HepG2 (cell line): ENCODE measurements around the gene DIAPH1. TPM values are rescaled to one million over a fixed set of nuclear protein-coding genes. Genes with fewer than 3 reads are reported as not detected.
A peak's percentile ranks its signal among the peaks of the same experiment; 100 is the strongest.

Experiments
- ATAC-seq: fragments of 200-7000 bp; cut with Tn5 transposase; 3 replicates; pipeline ENCODE4 v1.9.1; 2020; ENCODE audit warnings: mild to moderate bottlenecking, moderate library complexity
- BruUV-seq: library from RNA; stranded (reverse); fragments of 400-500 nt; replicated peaks from 2 replicates; lab custom pipeline; 2021; lab: Mats Ljungman, UMichigan
- CTCF ChIA-PET: fragments of 300-600 bp; formaldehyde crosslinking; extraction: SDS; loops from one replicate; lab custom pipeline; 2021; ENCODE audit warnings: low total read pairs, inconsistent platforms, low intra/inter-chr PET ratio; lab: Yijun Ruan, JAX
- POLR2A ChIA-PET: fragments of 350-600 bp; sonication (Branson Sonifier 250); formaldehyde crosslinking; loops from one replicate; lab custom pipeline; 2020; ENCODE audit warnings: antibody characterized with exemption, inconsistent platforms; lab: Yijun Ruan, JAX
- DNase-seq: peaks from one replicate; pipeline ENCODE4 v3.0.0-alpha.2; 2015; ENCODE audit warnings: low spot score
- FAIRE-seq: peaks from 3 replicates; lab custom pipeline; 2011; peaks lifted over from hg19 to GRCh38; lab: Jason Lieb, UNC
- H2AFZ ChIP-seq: one replicate; pipeline ENCODE4 v1.6.1; 2011; ENCODE audit warnings: low read length, inconsistent platforms
- H3K27ac ChIP-seq: fragments of 300-600 bp; 3 replicates; pipeline ENCODE4 v1.8.0; 2011; ENCODE audit warnings: mixed run types, mild to moderate bottlenecking, mixed read lengths, low read length, inconsistent platforms; ENCODE audit not compliant: insufficient read depth; ENCODE audit errors: extremely low read length
- H3K27me3 ChIP-seq, 2 experiments: fragments of 200-600 bp in 1 of 2; 2 replicates in 1 of 2; 3 replicates in 1 of 2; pipeline versions ENCODE4 v1.6.0 to v1.8.0; 2011; ENCODE audit warnings: low read length in 2 of 2, mild to moderate bottlenecking in 2 of 2, moderate library complexity in 2 of 2, inconsistent platforms in 1 of 2; ENCODE audit not compliant: insufficient read depth in 2 of 2, control insufficient read depth in 1 of 2
- H3K36me3 ChIP-seq, 2 experiments: fragments of 200-600 bp in 1 of 2; replicated peaks in 1 of 2; 2 replicates in 1 of 2; 3 replicates in 1 of 2; pipeline versions ENCODE4 v1.5.1 to v1.8.0; 2011; ENCODE audit warnings: low read length in 2 of 2, inconsistent platforms in 1 of 2; ENCODE audit not compliant: insufficient read depth in 2 of 2, control insufficient read depth in 1 of 2
- H3K4me1 ChIP-seq: 2 replicates; pipeline ENCODE4 v1.5.1; 2012; ENCODE audit warnings: low read length, inconsistent platforms; ENCODE audit not compliant: insufficient read depth
- H3K4me2 ChIP-seq: 2 replicates; pipeline ENCODE4 v1.6.0; 2011; ENCODE audit warnings: low read depth, low read length, inconsistent platforms
- H3K4me3 ChIP-seq, 3 experiments: fragments of 200-600 bp in 1 of 3; sonication (generic), shearing (Covaris generic) in 1 of 3; replicated peaks in 1 of 3; 2 replicates each; pipeline ENCODE4 v1.5.1; 2011 to 2016; ENCODE audit warnings: low read length in 3 of 3, inconsistent platforms in 2 of 3, low read depth in 2 of 3, mild to moderate bottlenecking in 2 of 3, control low read depth in 1 of 3, mixed read lengths in 1 of 3; ENCODE audit not compliant: insufficient read depth in 1 of 3
- H3K79me2 ChIP-seq: one replicate; pipeline ENCODE4 v1.6.1; 2011; ENCODE audit warnings: low read length, inconsistent platforms; ENCODE audit not compliant: insufficient read depth
- H3K9ac ChIP-seq: 2 replicates; pipeline ENCODE4 v1.6.0; 2011; ENCODE audit warnings: mild to moderate bottlenecking, low read depth, low read length, inconsistent platforms; ENCODE audit not compliant: insufficient read depth
- H3K9me3 ChIP-seq: 2 replicates; pipeline ENCODE4 v1.5.1; 2012; ENCODE audit warnings: mild to moderate bottlenecking, low read length
- H4K20me1 ChIP-seq: 2 replicates; pipeline ENCODE4 v1.6.0; 2011; ENCODE audit warnings: inconsistent platforms, mild to moderate bottlenecking, low read length, moderate library complexity; ENCODE audit not compliant: insufficient read depth
- NCOA1 ChIP-seq: sonication (generic); formaldehyde crosslinking; IDR thresholded peaks from 2 replicates; pipeline ENCODE4 v1.9.0; 2021; ENCODE audit warnings: missing genetic modification reagents
- SETDB1 ChIP-seq: sonication (generic); formaldehyde crosslinking; IDR thresholded peaks from 2 replicates; pipeline ENCODE4 v1.5.1; 2020; ENCODE audit warnings: missing genetic modification reagents, mild to moderate bottlenecking, borderline replicate concordance
- STAG1 ChIP-seq: sonication (generic); formaldehyde crosslinking; IDR thresholded peaks from 2 replicates; pipeline ENCODE4 v1.4.0; 2020; ENCODE audit warnings: missing genetic modification reagents
- ZNF687 ChIP-seq: sonication (generic); formaldehyde crosslinking; IDR thresholded peaks from 2 replicates; pipeline ENCODE4 v1.5.1; 2020; ENCODE audit warnings: mild to moderate bottlenecking, missing genetic modification reagents, moderate library complexity
- WGBS: methylation state at CpG from one replicate; pipeline ENCODE4 v1.1.6; 2017; ENCODE audit warnings: low lambda C conversion rate; 5-methylcytosine and 5-hydroxymethylcytosine counted together
- in situ Hi-C: cut with HindIII; loops from 2 replicates; pipeline ENCODE4 v1.10.0; 2017; ENCODE audit warnings: low pct_unique_long_range_greater_than_20kb; ENCODE audit not compliant: extremely low pct_ligation_motif_present
- intact Hi-C: fragments of 100-400 bp; cut with micrococcal nuclease; formaldehyde crosslinking; loops from one replicate; pipeline ENCODE4 v1.10.0; 2022; ENCODE audit not compliant: unreplicated experiment
- polyA plus RNA-seq, 8 experiments: library from polyadenylated mRNA; depleted of rRNA in 3 of 8; stranded (reverse) in 7 of 8; unstranded in 1 of 8; fragments of >200 nt; fragmentation: Illumina TruSeq in 4 of 8; extraction: Trizol in 4 of 8; gene quantifications; 2 replicates each; pipeline versions ENCODE4 v1.2.1 to v1.2.3, GENCODE V29; 2011 to 2016; ENCODE audit warnings: low read depth in 4 of 8, missing spikeins in 1 of 8, mixed read lengths in 1 of 8; ENCODE audit not compliant: insufficient read depth in 1 of 8
- small RNA-seq, 3 experiments: library from RNA; depleted of rRNA; stranded (forward); fragments of <200 nt; gene quantifications; one replicate each; pipeline ENCODE3, GENCODE V24; 2012; ENCODE audit warnings: low read depth in 2 of 3, low replicate concordance in 1 of 3; ENCODE audit not compliant: insufficient read length in 3 of 3, insufficient read depth in 2 of 3
- total RNA-seq, 5 experiments: library from RNA; depleted of rRNA; stranded (reverse); fragments of >200 nt; fragmentation: Illumina TruSeq; extraction: Trizol; gene quantifications; 2 replicates each; pipeline ENCODE4 v1.2.3, GENCODE V29; 2016; ENCODE audit warnings: low read depth in 1 of 5

DIAPH1 gene
- total and polyA plus RNA-seq, 2 of the 13 experiments (the other 11 are each of a cell fraction or from before 2014, with no cell fraction given), result 25.1 to 33.9 TPM

DNA sequence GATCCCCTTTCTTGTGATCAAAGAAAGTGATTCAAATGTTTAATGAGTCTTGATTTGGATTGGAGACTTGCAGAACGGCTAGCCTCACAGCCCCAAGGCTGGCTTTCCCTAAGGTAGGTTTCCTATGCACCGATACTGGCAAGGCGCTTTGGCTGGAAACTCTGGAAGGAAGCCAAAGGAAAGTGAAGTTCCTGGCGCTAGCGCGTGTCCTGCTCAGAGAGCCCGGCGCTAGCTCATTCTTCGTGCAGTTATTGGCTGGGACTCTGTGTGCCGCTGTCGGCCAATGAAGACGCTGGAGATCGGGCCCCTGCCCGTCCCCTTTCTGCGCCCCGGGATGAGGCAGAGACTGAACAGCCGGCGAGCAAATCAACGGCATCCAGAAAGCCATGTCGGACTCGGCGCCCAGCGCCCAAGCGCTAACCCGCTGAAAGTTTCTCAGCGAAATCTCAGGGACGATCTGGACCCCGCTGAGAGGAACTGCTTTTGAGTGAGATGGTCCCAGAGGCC lies 143.1 kb downstream of the DIAPH1 start, which contains the start of gene PCDHGC3 (continued):
- peak; percentile 40; the same call in 1 of the 2 replicates for TF ChIP-seq ZNF687
- peak; percentile 20 for TF ChIP-seq STAG1 (CRISPR knock-in tag)

GRCh38 chr5:141465351-141465750 lies 153.4 kb downstream of the DIAPH1 start:
- H4K20me1 ChIP-seq, result no peaks in the 10 kb centered on the region
- H3K27me3 ChIP-seq, result no peaks in the 10 kb centered on the region; a peak in 1 of 5 replicates
- H3K4me2 ChIP-seq, result no peak overlapping the region
- H2AFZ ChIP-seq, result no peak overlapping the region
- intact Hi-C loops, result no loop called here
- no peaks in the 10 kb centered on the region for H3K79me2 ChIP-seq
- ChIA-PET CTCF (no interaction called here), POLR2A (no interaction called here)
- no peak for FAIRE-seq
- H3K36me3 ChIP-seq, result no peaks in the 10 kb centered on the region
- ATAC-seq, result no peak
- no peak overlapping the region for H3K4me3 ChIP-seq
- in situ Hi-C loops, result no loop called here
- TF ChIP-seq SETDB1 (CRISPR knock-in tag) (no peak), NCOA1 (CRISPR knock-in tag) (no peak)
- no TSS peak for BruUV-seq
- no peaks in the 10 kb centered on the region for H3K4me1 ChIP-seq
- no peak for DNase-seq
- no peaks in the 10 kb centered on the region for H3K9me3 ChIP-seq
- no peak overlapping the region for H3K27ac ChIP-seq
- 61% methylated on average over 3 of the region's 3 CpGs for WGBS
- H3K9ac ChIP-seq, result no peak overlapping the region

Small RNA genes within 50 kb of the gene (small RNA-seq; reads per million reads assigned to genes)
- gene RPS27AP10, result 0 reads per million in 3 experiments

Other genes starting within 250 kb of the DIAPH1 start
- 0.13 and 0.40 TPM in 2 replicates for gene PCDHGB3, start 248.8 kb downstream of the DIAPH1 start, total RNA-seq (2016; rRNA removed; fragmentation: Illumina TruSeq; extraction: Trizol)
- 0.44 and 0.67 TPM in 2 replicates for gene PCDHGB3, start 248.8 kb downstream of the DIAPH1 start, polyA plus RNA-seq (2011; rRNA removed)
- 0.13 and 0.33 TPM in 2 replicates for gene PCDHGA6, start 245.1 kb downstream of the DIAPH1 start, total RNA-seq (2016; rRNA removed; fragmentation: Illumina TruSeq; extraction: Trizol)
- 0.51 and 0.54 TPM in 2 replicates for gene PCDHGA6, start 245.1 kb downstream of the DIAPH1 start, polyA plus RNA-seq (2011; rRNA removed)
- gene PCDHGA7, start 236.3 kb downstream of the DIAPH1 start, total RNA-seq (2016; rRNA removed; fragmentation: Illumina TruSeq; extraction: Trizol), result 0.17 and 0.31 TPM in 2 replicates
- gene PCDHGA7, start 236.3 kb downstream of the DIAPH1 start, polyA plus RNA-seq (2011; rRNA removed), result 0.11 and 0.13 TPM in 2 replicates
- gene PCDHGB4, start 231.3 kb downstream of the DIAPH1 start, total RNA-seq (2016; rRNA removed; fragmentation: Illumina TruSeq; extraction: Trizol), result 1.7 and 3.3 TPM in 2 replicates
- 1.7 and 2.1 TPM in 2 replicates for gene PCDHGB4, start 231.3 kb downstream of the DIAPH1 start, polyA plus RNA-seq (2011; rRNA removed)
- gene PCDHGA8, start 226.4 kb downstream of the DIAPH1 start, total RNA-seq (2016; rRNA removed; fragmentation: Illumina TruSeq; extraction: Trizol), result 0.08 and 0.29 TPM in 2 replicates
- 0.04 and 0.05 TPM in 2 replicates for gene PCDHGA8, start 226.4 kb downstream of the DIAPH1 start, polyA plus RNA-seq (2011; rRNA removed)
- 0.44 TPM in 1 of 2 replicates, not detected in the other for gene PCDHGB5, start 221.1 kb downstream of the DIAPH1 start, total RNA-seq (2016; rRNA removed; fragmentation: Illumina TruSeq; extraction: Trizol)
- 0.08 and 0.13 TPM in 2 replicates for gene PCDHGB5, start 221.1 kb downstream of the DIAPH1 start, polyA plus RNA-seq (2011; rRNA removed)
- 0.38 TPM in 1 of 2 replicates, not detected in the other for gene PCDHGA9, start 216.2 kb downstream of the DIAPH1 start, total RNA-seq (2016; rRNA removed; fragmentation: Illumina TruSeq; extraction: Trizol)
- gene PCDHGA9, start 216.2 kb downstream of the DIAPH1 start, polyA plus RNA-seq (2011; rRNA removed), result 0.04 and 0.09 TPM in 2 replicates
- gene PCDHGB6, start 211.0 kb downstream of the DIAPH1 start, total RNA-seq (2016; rRNA removed; fragmentation: Illumina TruSeq; extraction: Trizol), result 0.20 TPM in 1 of 2 replicates, not detected in the other
- gene PCDHGB6, start 211.0 kb downstream of the DIAPH1 start, polyA plus RNA-seq (2011; rRNA removed), result 0.01 and 0.12 TPM in 2 replicates
- 0.06 and 0.18 TPM in 2 replicates for gene PCDHGA10, start 206.0 kb downstream of the DIAPH1 start, total RNA-seq (2016; rRNA removed; fragmentation: Illumina TruSeq; extraction: Trizol)
- 0.04 TPM in 2 replicates for gene PCDHGA10, start 206.0 kb downstream of the DIAPH1 start, polyA plus RNA-seq (2011; rRNA removed)
- gene PCDHGB7, start 201.3 kb downstream of the DIAPH1 start, total RNA-seq (2016; rRNA removed; fragmentation: Illumina TruSeq; extraction: Trizol), result 0.07 and 0.18 TPM in 2 replicates
- gene PCDHGB7, start 201.3 kb downstream of the DIAPH1 start, polyA plus RNA-seq (2011; rRNA removed), result 0.08 and 0.10 TPM in 2 replicates
- gene PCDHGA11, start 197.9 kb downstream of the DIAPH1 start, total RNA-seq (2016; rRNA removed; fragmentation: Illumina TruSeq; extraction: Trizol), result 0.24 TPM in 1 of 2 replicates, not detected in the other
- 0.04 and 0.05 TPM in 2 replicates for gene PCDHGA11, start 197.9 kb downstream of the DIAPH1 start, polyA plus RNA-seq (2011; rRNA removed)
- gene PCDHGA12, start 188.5 kb downstream of the DIAPH1 start, total RNA-seq (2016; rRNA removed; fragmentation: Illumina TruSeq; extraction: Trizol), result 0.13 TPM in 1 of 2 replicates, not detected in the other
- 0.03 and 0.07 TPM in 2 replicates for gene PCDHGA12, start 188.5 kb downstream of the DIAPH1 start, polyA plus RNA-seq (2011; rRNA removed)
- gene PCDHGC3, start 143.0 kb downstream of the DIAPH1 start, total RNA-seq (2016; rRNA removed; fragmentation: Illumina TruSeq; extraction: Trizol), result 0.20 and 0.21 TPM in 2 replicates
- gene PCDHGC3, start 143.0 kb downstream of the DIAPH1 start, polyA plus RNA-seq (2011; rRNA removed), result 0.20 and 0.30 TPM in 2 replicates
- gene PCDHGC4, start 134.0 kb downstream of the DIAPH1 start, total RNA-seq (2016; rRNA removed; fragmentation: Illumina TruSeq; extraction: Trizol), result 0.07 TPM in 1 of 2 replicates, not detected in the other
- 0.10 TPM in 1 of 2 replicates, not detected in the other for gene PCDHGC4, start 134.0 kb downstream of the DIAPH1 start, polyA plus RNA-seq (2011; rRNA removed)
- gene PCDHGC5, start 129.9 kb downstream of the DIAPH1 start, total RNA-seq (2016; rRNA removed; fragmentation: Illumina TruSeq; extraction: Trizol), result not detected in 2 replicates
- 0.03 TPM in 1 of 2 replicates, not detected in the other for gene PCDHGC5, start 129.9 kb downstream of the DIAPH1 start, polyA plus RNA-seq (2011; rRNA removed)
- gene HDAC3, start 17.8 kb upstream of the DIAPH1 start, total RNA-seq (2016; rRNA removed; fragmentation: Illumina TruSeq; extraction: Trizol), result 83.9 and 84.0 TPM in 2 replicates
- 90.0 and 94.1 TPM in 2 replicates for gene HDAC3, start 17.8 kb upstream of the DIAPH1 start, polyA plus RNA-seq (2011; rRNA removed)
- 5.2 and 8.3 TPM in 2 replicates for gene RELL2, start 18.0 kb upstream of the DIAPH1 start, total RNA-seq (2016; rRNA removed; fragmentation: Illumina TruSeq; extraction: Trizol)
- gene RELL2, start 18.0 kb upstream of the DIAPH1 start, polyA plus RNA-seq (2011; rRNA removed), result 6.4 and 9.9 TPM in 2 replicates
- 3.6 and 5.5 TPM in 2 replicates for gene FCHSD1, start 32.4 kb upstream of the DIAPH1 start, total RNA-seq (2016; rRNA removed; fragmentation: Illumina TruSeq; extraction: Trizol)
- 15.4 and 20.7 TPM in 2 replicates for gene FCHSD1, start 32.4 kb upstream of the DIAPH1 start, polyA plus RNA-seq (2011; rRNA removed)
- 0.07 TPM in 1 of 2 replicates, not detected in the other for gene ARAP3, start 63.2 kb upstream of the DIAPH1 start, total RNA-seq (2016; rRNA removed; fragmentation: Illumina TruSeq; extraction: Trizol)
- 0.20 and 0.25 TPM in 2 replicates for gene ARAP3, start 63.2 kb upstream of the DIAPH1 start, polyA plus RNA-seq (2011; rRNA removed)